NCI-H187 (cell line): ENCODE results near the gene ZNF568.

Experiments
- DNase-seq, 2 experiments: peaks; one replicate each; lab custom pipeline; 2025; lab: John Stamatoyannopoulos, UW

ZNF568 gene

DNA sequence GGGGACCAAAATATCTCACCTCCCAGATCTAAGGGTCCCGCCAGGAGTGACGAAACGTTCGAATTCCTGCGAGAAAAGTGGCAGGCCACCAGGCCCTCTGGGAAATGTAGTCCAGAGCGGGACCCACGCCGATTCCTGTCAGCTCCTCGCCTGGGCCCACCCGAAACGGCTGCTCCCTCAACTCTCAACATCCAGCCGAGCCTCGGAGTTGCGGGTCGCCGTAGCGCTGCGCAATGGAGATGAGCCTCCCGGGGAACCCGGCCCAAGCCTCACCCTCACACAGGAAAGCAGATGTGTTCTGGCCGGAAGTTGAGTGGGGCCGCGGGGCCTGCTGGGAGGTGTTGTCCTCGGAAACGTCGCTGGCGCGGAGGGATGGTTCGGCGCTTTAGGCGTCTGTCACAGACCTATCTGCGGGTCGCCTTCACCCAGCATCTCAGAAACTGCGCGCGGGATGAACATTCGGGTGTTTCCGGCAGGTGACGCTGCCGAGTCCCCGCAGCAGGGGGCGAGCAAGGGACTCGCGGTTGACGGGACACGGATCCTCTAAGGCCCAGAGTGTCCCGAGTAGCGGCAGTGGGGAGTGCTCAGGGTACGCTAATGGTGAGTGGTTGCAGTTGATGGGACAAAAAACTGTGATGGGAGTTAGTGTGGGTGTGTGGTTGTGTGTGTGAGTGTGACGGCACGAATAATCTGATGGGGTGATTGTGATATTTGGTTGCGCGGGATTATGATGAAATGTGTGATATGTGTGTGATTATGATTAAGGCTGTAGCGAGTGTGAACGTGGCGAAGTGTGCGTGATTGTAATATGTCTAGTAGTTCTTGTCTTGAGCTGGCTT, at the start of gene ZNF568, which contains the start of gene ZNF829:
Gene ZNF568 (plus strand): TSS at position 341 of the 839 bp plus-strand sequence. CDS start 6,439 bp downstream, outside the sequence.
Gene ZNF829 (minus strand): TSS at position 300 of the 839 bp plus-strand sequence. CDS start 1,124 bp downstream, outside the sequence.
- peak; percentile 78 to 80 for DNase-seq

DNA sequence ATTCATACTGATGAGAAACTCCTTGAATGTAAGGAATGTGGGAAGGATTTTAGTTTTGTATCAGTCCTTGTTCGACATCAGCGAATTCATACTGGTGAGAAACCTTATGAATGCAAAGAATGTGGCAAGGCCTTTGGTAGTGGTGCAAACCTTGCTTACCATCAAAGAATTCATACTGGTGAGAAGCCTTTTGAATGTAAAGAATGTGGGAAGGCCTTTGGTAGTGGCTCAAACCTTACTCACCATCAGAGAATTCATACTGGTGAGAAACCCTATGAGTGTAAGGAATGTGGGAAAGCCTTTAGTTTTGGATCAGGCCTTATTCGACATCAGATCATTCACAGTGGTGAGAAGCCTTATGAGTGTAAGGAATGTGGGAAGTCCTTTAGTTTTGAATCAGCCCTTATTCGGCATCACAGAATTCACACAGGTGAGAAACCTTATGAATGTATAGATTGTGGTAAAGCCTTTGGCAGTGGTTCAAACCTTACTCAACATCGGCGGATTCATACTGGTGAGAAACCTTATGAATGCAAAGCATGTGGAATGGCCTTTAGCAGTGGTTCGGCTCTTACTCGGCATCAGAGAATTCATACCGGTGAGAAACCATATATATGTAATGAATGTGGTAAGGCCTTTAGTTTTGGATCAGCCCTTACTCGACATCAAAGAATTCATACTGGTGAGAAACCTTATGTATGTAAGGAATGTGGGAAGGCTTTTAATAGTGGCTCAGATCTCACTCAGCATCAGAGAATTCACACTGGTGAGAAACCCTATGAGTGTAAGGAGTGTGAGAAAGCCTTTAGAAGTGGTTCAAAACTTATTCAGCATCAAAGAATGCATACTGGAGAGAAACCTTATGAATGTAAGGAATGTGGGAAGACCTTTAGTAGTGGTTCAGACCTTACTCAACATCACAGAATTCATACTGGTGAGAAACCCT, 38.9 kb upstream of the ZNF568 start:
- no peak for DNase-seq

DNA sequence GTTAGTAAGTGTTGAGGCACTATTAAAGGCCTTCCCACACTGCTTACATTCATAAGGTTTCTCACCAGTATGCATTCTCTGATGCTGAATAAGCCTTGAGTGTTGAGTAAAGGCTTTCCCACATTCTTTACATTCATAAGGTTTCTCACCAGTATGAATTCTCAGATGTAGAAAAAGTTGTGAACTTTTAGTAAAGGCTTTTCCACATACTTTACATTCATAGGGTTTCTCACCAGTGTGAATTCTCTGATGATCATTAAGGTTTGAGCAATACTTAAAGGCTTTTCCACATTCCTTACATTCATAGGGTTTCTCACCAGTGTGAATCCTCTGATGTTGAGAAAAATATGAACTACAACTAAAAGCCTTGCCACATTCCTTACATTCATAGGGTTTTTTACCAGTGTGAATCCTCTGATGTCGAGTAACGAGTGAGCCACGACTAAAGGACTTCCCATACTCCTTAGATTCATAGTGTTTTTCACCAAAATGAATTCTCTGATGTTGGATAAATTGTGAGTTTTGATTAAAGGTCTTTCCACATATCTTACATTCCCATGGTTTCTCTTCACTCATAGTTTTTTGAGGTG, 24.3 kb upstream of the ZNF568 start:
- no peak for DNase-seq

DNA sequence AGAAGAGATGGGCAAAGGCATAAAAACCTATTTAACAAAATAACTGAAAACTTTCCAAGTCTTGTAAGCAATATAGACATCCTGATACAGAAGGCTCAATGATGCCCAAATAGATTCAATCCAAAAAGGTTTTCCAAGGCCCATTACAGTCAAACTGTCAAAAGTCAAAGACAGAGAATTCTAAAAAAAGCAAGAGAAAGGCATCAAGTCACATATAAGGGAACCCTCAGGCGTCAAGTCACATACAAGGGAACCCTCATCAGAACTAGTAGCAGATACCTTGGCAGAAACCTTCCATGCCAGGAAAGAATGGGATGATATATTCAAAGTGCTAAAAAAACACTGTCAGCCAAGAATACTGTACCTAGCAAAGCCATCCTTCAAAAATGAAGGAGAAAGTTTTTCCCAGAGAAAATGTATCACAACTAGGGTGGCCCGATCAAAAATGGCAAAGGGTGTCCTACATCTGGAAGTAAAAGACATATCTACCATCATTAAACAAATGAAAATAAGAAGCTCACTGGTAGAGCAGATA, 21.2 kb upstream of the ZNF568 start:
- DNase-seq, result no peak

DNA sequence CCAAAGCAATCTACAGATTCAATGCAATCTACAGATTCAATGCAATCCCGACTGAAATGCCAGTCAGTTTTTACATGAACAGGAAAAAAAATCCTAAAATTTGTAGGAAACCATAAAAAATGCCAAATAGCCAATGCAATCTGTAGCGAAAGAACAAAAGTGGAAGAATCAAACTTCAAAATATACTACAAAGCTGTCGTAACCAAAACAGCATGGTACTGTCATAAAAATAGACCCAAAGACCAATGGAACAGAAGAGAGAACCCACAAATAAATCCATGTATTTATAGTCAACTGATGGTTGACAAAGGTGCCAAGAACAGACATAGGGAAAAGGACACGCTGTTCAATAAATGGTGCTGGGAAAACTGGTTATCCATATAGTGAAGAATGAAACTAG, 17.7 kb upstream of the ZNF568 start:
- DNase-seq, result no peak

DNA sequence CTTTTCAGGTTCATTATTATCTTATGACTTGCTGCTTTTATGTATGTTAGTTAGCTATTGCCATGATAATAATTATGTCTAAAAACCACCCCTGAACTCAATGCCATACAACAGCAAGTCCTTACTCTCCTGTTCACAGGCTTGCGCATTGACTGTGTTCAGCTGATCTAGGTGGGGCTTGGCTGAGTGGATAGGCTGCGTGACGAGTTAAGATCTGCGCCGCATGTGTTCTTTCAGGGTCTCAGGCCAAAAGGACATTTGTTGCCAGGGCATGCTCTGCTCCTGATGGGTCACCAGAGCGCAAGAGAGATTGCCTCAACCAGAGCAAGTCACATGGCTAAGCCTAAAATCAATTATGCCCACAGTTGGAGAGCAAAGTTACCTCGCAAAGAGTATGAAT, 859 bp downstream of the ZNF568 start:
- DNase-seq, result no peak

DNA sequence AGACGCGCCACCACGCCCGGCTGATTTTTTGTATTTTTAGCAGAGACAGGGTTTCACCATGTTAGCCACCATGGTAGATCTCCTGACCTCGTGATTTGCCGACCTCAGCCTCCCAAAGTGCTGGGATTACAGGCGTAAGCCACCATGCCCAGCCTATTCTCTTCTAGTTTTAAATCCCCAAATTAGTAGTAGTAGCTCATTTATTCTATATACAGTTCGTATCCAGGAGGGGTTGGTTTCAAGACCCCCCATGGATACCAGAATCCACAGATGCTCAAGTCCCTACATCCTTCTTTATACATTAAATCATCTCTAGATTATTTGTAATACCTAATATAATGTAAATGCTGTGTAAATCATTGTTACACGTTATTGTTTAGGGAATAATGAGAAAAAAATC, 2.0 kb downstream of the ZNF568 start:
- DNase-seq, result no peak

DNA sequence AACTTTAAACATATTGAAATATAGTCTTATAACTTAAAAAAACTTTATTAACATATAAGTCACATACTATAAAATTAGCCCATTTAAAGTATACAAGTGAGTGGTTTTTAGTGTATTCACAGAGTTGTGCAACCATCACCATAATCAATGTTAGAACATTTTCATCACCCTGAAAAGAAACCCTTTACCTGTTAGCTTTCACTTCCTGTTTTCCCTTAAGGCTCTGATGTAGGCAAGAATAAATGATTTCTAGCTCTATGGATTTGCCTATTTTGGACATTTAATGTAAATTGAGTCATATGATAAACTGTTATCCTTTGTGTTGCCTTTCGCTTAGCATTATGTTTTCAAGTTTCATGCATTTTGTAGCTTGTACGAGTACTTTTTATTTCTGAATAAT, 15.6 kb downstream of the ZNF568 start:
- no peak for DNase-seq

DNA sequence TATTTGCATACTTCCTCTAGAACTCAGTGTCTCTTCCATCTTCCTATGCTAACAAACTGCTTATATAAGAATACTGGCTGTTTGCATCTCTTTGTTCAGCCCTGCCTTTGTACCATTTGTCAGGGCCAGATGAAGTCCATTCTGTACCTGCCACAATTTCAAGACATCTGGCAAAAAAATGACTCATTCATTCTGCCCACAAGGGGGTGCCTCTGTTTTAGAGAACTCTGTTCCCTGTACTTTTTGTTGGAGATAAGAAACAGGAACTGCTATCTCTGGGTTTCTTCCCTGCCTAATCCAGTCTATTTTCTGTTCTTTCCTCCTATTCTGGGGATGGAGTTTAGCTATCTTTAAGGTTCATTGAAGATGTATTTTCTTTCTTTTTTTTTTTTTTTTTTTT, 23.0 kb downstream of the ZNF568 start:
- DNase-seq, result no peak

DNA sequence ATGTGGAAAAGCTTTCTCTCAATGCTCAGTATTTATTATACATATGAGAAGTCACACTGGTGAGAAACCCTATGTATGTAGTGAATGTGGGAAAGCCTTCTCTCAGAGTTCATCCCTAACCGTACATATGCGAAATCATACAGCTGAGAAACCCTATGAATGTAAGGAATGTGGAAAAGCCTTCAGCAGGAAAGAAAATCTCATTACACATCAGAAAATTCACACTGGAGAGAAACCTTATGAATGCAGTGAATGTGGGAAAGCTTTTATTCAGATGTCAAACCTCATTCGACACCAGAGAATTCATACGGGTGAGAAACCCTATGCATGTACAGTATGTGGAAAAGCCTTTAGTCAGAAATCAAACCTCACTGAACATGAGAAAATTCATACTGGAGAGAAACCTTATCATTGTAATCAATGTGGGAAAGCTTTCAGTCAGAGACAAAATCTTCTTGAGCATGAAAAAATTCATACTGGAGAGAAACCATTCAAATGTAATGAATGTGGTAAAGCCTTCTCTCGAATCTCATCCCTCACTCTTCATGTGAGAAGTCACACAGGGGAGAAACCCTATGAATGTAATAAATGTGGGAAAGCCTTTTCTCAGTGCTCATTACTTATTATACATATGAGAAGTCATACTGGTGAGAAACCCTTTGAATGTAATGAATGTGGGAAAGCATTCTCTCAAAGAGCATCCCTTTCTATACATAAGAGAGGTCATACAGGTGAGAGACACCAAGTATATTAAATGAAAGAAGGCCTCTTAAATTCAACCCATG, 34.4 kb downstream of the ZNF568 start:
- DNase-seq, result no peak

DNA sequence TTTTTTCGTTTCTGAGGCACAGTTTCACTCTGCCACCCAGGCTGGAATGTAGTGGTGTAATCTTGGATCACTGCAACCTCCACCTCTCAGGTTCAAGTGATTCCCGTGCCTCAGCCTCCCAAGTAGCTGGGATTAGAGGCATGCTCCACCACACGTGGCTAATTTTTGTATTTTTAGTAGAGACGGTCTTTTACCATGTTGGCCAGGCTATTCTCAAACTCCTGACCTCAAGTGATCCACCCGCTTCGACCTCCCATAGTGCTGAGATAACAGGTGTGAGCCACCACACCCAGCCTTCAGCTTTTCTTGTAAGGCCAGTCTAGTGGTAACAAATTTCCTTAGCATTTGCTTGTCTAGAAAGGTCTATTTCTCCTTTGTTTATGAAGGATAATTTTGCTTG, 46.2 kb downstream of the ZNF568 start:
- no peak for DNase-seq

DNA sequence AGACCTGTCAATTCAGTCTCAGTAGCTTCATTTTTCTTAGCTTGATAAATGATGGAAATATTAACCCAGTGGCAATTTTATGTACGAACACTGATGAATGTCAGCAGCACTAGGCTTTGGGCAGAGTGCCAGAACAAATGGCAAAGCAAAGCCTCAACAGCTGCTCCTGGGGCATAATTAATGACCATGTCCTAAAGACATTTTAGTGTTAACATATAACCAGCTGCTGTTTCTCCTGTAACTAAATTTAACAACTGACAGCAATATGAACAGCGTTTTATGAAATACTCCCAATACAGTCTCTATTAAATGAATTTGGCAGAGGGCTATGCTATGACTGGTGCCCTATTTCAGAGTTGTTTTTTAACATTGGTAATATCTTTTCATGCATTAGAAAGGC, 47.1 kb downstream of the ZNF568 start:
- DNase-seq, result peak; percentile 30 to 36

DNA sequence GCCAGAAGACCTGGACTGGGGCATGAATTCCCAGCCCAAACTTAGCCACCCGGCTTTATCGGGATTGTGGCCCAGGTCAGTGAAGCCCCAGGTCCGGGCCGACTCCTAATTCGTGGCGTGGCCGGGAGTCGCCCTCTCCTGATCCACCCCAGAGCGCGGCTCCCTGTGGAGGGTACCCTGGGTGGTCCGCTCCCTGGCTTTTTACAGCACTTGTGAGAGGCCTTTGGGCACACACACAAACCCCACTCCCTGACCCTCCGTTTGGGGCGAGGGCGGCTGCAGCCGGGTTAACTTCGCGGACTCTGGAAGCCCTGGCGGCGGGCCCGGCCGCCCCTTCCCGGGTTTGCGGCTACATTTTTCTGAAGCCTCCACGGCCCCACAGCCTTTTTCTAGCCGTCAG, 56.4 kb downstream of the ZNF568 start:
- no peak for DNase-seq

DNA sequence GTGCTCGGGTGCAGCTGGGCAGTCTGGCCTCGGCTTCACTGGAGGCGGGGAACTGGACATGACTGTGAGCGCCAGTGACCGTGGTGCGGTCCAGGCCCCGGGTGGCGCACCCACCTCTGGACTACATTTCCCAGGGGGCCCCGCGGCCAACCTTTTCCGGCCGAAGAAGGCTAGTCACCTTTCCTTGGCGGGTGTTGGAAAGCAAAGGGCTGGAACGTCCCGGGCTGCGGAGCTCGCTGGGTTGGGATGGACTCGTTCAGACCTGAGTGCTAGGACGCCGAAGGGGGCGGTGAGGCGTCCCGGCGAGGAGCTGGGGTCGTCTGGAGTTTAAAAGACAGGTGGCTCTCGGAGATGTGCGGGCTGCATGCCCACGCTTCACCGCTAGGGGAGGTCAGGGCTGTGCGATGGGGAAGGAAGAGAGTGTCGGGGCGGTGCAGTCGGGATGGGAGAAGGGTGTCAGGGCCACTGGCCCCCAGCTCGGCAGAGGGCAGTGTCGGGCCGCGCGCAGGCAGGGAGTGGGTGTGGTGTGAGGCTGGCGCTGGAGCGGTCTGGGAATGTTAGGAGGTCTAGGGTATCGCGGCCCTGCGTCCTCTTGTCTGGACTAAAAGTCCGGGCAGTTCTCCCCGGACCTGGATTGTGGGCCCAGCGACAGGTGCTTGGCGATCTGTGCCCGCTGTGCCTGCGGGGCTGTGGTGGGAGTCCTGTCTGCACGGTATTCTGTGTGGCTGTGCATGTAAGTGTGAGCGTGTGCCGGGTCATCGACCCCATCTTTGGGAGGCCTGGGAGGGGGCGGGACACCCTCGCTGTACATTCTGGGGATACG, 57.1 kb downstream of the ZNF568 start:
- DNase-seq, result peak; percentile 49 to 81

DNA sequence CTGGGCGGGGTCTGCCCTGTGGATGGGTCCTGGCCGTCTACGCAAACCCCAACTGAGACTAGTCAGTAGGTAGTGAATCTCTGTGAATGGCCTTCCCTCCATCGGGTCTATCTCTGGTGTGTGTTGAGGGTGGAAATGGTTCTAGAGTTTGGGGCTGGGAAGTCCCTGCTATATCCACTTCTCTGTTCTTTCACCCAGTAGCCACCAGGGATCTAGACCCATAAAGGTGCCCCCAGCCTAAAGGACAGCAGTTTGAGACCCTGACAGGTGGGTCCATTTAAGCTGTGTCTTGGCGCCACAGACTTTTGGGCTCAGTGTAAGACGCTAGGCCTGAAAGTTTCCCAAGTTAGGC, 57.7 kb downstream of the ZNF568 start:
- DNase-seq, result no peak

DNA sequence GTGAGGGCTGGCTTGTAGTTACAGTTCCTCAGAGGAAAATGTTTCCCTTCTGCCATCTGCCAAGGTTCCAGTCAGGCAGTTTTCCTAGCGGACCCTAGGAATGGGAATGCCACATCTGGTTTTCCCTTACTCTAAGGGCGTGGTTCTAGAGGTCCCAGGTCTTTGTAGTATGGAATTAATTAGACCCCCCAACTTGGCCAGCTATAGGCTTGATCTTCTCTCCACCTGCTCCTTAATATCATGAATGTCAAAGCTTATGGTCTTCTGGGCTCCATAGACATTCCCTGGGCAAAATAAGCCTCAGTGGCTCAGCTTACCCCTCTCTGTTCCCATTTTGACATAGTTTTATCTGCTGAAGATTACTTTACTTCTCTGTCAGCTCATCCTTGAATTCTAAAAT, 70.0 kb downstream of the ZNF568 start:
- DNase-seq, result no peak

DNA sequence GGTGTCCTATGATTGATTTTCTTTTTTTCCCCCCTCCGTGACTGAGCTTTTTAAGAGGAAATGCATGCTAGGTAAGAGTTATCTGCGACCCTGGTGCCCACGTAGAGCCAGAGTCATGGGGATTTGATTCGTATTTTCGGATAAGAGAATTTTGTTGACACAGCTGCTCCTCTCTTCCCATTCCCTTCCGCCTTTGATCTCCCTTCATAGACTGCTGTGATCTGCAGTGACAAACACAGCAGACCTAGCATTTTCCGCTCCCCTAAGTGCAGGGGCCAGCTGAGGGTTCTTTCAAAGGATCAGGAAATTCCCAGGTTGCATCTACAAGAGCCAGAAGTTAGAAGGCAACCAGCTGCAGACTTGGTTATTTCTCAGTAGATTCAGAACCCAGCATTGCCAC, 70.5 kb downstream of the ZNF568 start:
- no peak for DNase-seq

DNA sequence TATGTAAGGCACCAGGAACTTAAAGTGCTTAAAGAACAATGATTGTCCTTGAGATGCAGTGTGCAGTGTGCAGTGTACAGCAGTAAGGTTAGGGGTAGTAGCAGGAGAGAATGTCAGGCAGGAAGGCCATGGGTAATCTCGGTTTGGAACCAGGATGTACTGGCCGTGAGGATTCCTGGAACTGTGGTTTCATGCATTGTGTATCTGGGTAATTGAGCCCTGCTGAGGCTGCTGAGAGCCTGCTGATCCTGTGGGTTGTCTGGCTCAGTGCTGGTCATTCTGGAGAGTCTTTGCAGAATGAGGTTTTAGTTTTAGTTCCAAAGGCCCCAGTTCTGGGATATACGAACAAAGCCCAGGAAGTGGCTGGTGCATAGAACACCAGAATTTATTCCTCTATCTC, 71.0 kb downstream of the ZNF568 start:
- DNase-seq, result no peak

DNA sequence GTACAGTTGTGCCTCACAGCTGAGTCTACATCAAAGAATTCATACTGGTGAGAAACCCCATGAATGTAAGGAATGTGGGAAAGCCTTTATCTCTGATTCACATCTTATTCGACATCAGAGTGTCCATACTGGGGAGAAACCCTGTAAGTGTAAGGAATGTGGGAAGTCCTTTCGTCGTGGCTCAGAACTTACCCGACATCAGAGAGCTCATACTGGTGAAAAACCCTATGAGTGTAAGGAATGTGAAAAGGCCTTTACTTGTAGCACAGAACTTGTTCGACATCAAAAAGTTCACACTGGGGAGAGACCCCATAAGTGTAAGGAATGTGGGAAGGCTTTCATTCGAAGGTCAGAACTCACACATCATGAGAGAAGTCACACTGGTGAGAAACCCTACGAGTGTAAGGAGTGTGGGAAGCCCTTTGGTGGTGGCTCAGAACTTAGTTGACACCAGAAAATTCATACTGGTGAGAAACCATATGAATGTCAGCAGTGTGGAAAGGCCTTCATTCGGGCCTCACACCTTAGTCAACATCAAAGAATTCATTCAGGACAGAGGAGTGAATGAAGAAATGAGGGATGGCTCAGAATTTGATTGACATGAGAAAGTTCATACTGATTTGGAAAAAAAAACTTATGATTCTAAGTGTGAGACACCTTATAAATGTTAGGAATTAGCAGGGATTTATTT, 81.2 kb downstream of the ZNF568 start:
- no peak for DNase-seq

DNA sequence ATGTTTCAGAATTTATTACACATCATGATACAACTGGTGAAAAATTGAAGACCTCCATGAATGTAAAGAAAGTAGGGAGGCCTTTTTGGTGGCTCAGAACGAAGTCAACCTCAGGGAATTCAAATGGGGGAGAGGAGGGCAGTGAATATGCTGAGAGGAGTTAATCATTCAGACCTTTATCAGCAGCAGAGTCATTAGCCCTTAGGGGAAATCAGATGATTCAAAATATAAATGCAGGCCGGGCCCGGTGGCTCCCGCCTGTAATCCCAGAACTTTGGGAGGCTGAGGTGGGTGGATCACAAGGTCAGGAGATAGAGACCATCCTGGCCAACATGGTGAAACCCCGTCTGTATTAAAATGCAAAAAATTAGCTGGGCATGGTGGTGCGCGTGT, 81.7 kb downstream of the ZNF568 start:
- DNase-seq, result no peak
